PC-9 (cell line): ENCODE measurements around the gene MRPS27.
A peak's percentile ranks its signal among the peaks of the same experiment; 100 is the strongest.

Experiments
- EZH2 ChIP-seq: fragments of 200-600 bp; sonication (generic); IDR thresholded peaks from 2 replicates; pipeline ENCODE4 v1.8.0; 2017; ENCODE audit warnings: antibody characterized with exemption, low read depth
- TF ChIP-seq, protein P1 (sequence below): fragments of 200-600 bp; sonication (generic); conservative IDR thresholded peaks from 2 replicates; pipeline ENCODE4 v1.6.1; 2017; ENCODE audit warnings: mixed run types, antibody characterized with exemption, mild to moderate bottlenecking, moderate library complexity

DNA sequence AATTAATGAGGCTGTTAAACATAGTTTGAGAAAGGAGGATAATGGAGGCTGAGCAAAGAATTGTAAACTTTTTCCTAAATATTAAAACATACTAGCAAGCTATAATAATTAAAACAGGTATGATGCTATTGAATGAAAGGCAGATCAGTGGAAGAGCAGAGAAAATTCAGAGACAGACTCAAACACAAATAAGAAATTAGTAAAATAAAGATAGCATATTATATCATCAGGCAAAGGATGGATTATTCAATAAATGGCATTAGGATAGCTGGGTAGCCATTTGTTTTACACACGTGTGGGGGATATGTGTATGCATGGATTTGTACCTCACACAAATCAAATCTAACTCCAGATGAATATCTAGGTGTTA is 50.6 kb downstream of the MRPS27 start:
- TF ChIP-seq, protein P1, sequence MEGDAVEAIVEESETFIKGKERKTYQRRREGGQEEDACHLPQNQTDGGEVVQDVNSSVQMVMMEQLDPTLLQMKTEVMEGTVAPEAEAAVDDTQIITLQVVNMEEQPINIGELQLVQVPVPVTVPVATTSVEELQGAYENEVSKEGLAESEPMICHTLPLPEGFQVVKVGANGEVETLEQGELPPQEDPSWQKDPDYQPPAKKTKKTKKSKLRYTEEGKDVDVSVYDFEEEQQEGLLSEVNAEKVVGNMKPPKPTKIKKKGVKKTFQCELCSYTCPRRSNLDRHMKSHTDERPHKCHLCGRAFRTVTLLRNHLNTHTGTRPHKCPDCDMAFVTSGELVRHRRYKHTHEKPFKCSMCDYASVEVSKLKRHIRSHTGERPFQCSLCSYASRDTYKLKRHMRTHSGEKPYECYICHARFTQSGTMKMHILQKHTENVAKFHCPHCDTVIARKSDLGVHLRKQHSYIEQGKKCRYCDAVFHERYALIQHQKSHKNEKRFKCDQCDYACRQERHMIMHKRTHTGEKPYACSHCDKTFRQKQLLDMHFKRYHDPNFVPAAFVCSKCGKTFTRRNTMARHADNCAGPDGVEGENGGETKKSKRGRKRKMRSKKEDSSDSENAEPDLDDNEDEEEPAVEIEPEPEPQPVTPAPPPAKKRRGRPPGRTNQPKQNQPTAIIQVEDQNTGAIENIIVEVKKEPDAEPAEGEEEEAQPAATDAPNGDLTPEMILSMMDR = peak; percentile 5; the same call in 1 of the 2 replicates
- no peak for TF ChIP-seq EZH2
